K562 (cell line): ENCODE data around the gene UQCRC1. TPM values are rescaled to one million over a fixed set of nuclear protein-coding genes. Genes with fewer than 3 reads are reported as not detected.

Experiments used
- ATAC-seq: fragments of 200-7000 bp; cut with Tn5 transposase; 3 replicates; pipeline ENCODE4 v1.9.1; 2020; ENCODE audit warnings: moderate library complexity
- BruUV-seq: library from RNA; stranded (reverse); fragments of 400-500 nt; replicated peaks from 2 replicates; lab custom pipeline; 2021; lab: Mats Ljungman, UMichigan
- CTCF ChIA-PET: fragments of 300-600 bp; formaldehyde crosslinking; extraction: SDS; loops from one replicate; lab custom pipeline; 2021; ENCODE audit warnings: low intra/inter-chr PET ratio; lab: Yijun Ruan, JAX
- POLR2A ChIA-PET: fragments of 300-600, 350-650 bp; sonication (Branson Sonifier 250); formaldehyde crosslinking; extraction: SDS; loops from one replicate; lab custom pipeline; 2021; ENCODE audit warnings: antibody characterized with exemption, inconsistent platforms; lab: Yijun Ruan, JAX
- DNase-seq, 4 experiments: peaks; one replicate each; pipeline versions ENCODE4 v3.0.0 to v3.0.0-alpha.2; 2011 to 2018; ENCODE audit warnings: low spot score in 3 of 4, mixed read lengths in 3 of 4; ENCODE audit errors: extremely low read depth in 1 of 4
- FAIRE-seq: peaks from 2 replicates; lab custom pipeline; 2011; peaks lifted over from hg19 to GRCh38; lab: Jason Lieb, UNC
- H2AFZ ChIP-seq: 2 replicates; pipeline ENCODE4 v1.6.0; 2011; ENCODE audit warnings: low read depth, low read length, control low read depth, inconsistent platforms
- H3K27ac ChIP-seq: fragments of 200-600 bp; 3 replicates; pipeline ENCODE4 v1.8.0; 2011; ENCODE audit warnings: low read depth, mild to moderate bottlenecking, control low read depth, inconsistent platforms, low read length, moderate library complexity, mixed read lengths; ENCODE audit errors: extremely low read depth
- H3K27me3 ChIP-seq, 2 experiments: fragments of 300-600 bp in 1 of 2; 2 replicates in 1 of 2; 3 replicates in 1 of 2; pipeline versions ENCODE4 v1.6.0 to v1.8.0; 2011; ENCODE audit warnings: inconsistent platforms in 2 of 2, low read length in 2 of 2, mild to moderate bottlenecking in 1 of 2, mixed read lengths in 1 of 2, moderate library complexity in 1 of 2; ENCODE audit not compliant: control insufficient read depth in 2 of 2, insufficient read depth in 2 of 2
- H3K36me3 ChIP-seq: fragments of 300-600 bp; 3 replicates; pipeline ENCODE4 v1.8.0; 2011; ENCODE audit warnings: mild to moderate bottlenecking, low read length, inconsistent platforms; ENCODE audit not compliant: control insufficient read depth, insufficient read depth
- H3K4me1 ChIP-seq, 2 experiments: fragments of 200-600 bp in 1 of 2; replicated peaks in 1 of 2; 2 replicates in 1 of 2; 3 replicates in 1 of 2; pipeline versions ENCODE4 v1.5.1 to v1.8.0; 2011; ENCODE audit warnings: inconsistent platforms in 2 of 2, low read length in 2 of 2, mild to moderate bottlenecking in 1 of 2, mixed read lengths in 1 of 2, moderate library complexity in 1 of 2; ENCODE audit not compliant: control insufficient read depth in 2 of 2, insufficient read depth in 2 of 2
- H3K4me2 ChIP-seq: 2 replicates; pipeline ENCODE4 v1.6.1; 2011; ENCODE audit warnings: low read length, control low read depth, inconsistent platforms, mixed read lengths; ENCODE audit not compliant: insufficient read depth
- H3K4me3 ChIP-seq: fragments of 200-600 bp; sonication (generic), shearing (Covaris generic); 2 replicates; pipeline ENCODE4 v1.5.1; 2016; ENCODE audit warnings: control low read depth, inconsistent platforms
- H3K79me2 ChIP-seq: fragments of 200-600 bp; 3 replicates; pipeline ENCODE4 v1.8.0; 2011; ENCODE audit warnings: low read length, inconsistent platforms; ENCODE audit not compliant: control insufficient read depth, insufficient read depth
- H3K9ac ChIP-seq, 2 experiments: 2 replicates each; pipeline versions ENCODE4 v1.6.0 to v1.6.1; 2011; ENCODE audit warnings: low read depth in 2 of 2, low read length in 2 of 2, control low read depth in 1 of 2, inconsistent platforms in 1 of 2, mild to moderate bottlenecking in 1 of 2, mixed read lengths in 1 of 2; ENCODE audit not compliant: insufficient read depth in 1 of 2
- H3K9me1 ChIP-seq: one replicate; pipeline ENCODE4 v1.6.0; 2011; ENCODE audit warnings: inconsistent platforms, mild to moderate bottlenecking, low read length, moderate library complexity; ENCODE audit not compliant: control insufficient read depth, insufficient read depth
- H3K9me3 ChIP-seq: replicated peaks from 2 replicates; pipeline ENCODE4 v1.5.1; 2011; ENCODE audit warnings: low read depth, low read length, inconsistent platforms; ENCODE audit not compliant: control insufficient read depth, insufficient read depth
- H4K20me1 ChIP-seq: replicated peaks from 2 replicates; pipeline ENCODE4 v1.6.1; 2011; ENCODE audit warnings: low read length, inconsistent platforms, mixed read lengths; ENCODE audit not compliant: control insufficient read depth, insufficient read depth
- WGBS: fragments of 100-300 bp; shearing (Covaris generic); methylation state at CpG from one replicate; pipeline ENCODE4 v1.1.6; 2016; ENCODE audit warnings: low coverage, mixed read lengths; ENCODE audit not compliant: insufficient coverage; ENCODE audit errors: missing lambda C conversion rate; 5-methylcytosine and 5-hydroxymethylcytosine counted together
- in situ Hi-C: fragments of 300-500 bp; cut with MboI; formaldehyde crosslinking; loops from 4 replicates; pipeline ENCODE4 v1.15.0; 2018; ENCODE audit warnings: inconsistent platforms, mixed read lengths
- intact Hi-C: fragments of 100-400 bp; cut with micrococcal nuclease; formaldehyde crosslinking; loops from 2 replicates; pipeline ENCODE4 v1.14.2; 2022
- polyA plus RNA-seq, 8 experiments: library from polyadenylated mRNA; depleted of rRNA in 4 of 8; stranded (reverse) in 5 of 8; unstranded in 3 of 8; fragments of >200 nt; fragmentation: Nextera tagmentation in 2 of 8; fragmentation: Illumina TruSeq in 1 of 8; extraction: Ambion mirVana in 2 of 8; extraction: Trizol in 1 of 8; gene quantifications; 2 replicates each; pipeline versions ENCODE4 v1.2.1 to v1.2.3, GENCODE V29; 2011 to 2014; ENCODE audit warnings: inconsistent platforms in 1 of 8, missing spikeins in 1 of 8
- total RNA-seq, 7 experiments: library from RNA; depleted of rRNA in 6 of 7; stranded (reverse); fragments of >200 nt in 6 of 7; fragmentation: Illumina TruSeq in 2 of 7; extraction: Trizol in 2 of 7; gene quantifications; 2 replicates each; pipeline versions ENCODE4 v1.2.1 to v1.2.3, GENCODE V29; 2011 to 2021; ENCODE audit warnings: low replicate concordance in 1 of 7
- TF ChIP-seq, protein P1 (sequence below): sonication (generic); formaldehyde crosslinking; IDR thresholded peaks from 2 replicates; pipeline ENCODE4 v1.8.1; 2023; ENCODE audit warnings: mild to moderate bottlenecking, missing genetic modification reagents
- TF ChIP-seq, protein P2 (sequence below): sonication (generic); formaldehyde crosslinking; IDR thresholded peaks from 2 replicates; pipeline ENCODE4 v1.8.0; 2022; ENCODE audit warnings: mild to moderate bottlenecking, missing genetic modification reagents

UQCRC1 gene
- total and polyA plus RNA-seq, 9 of the 15 experiments (the other 6 are each of a cell fraction or from before 2014, with no cell fraction given): 125 to 424 (median 268) TPM

GRCh38 chr3:48594417-48595049 is 14.9 kb downstream of the UQCRC1 start:
- TF ChIP-seq, protein P1, sequence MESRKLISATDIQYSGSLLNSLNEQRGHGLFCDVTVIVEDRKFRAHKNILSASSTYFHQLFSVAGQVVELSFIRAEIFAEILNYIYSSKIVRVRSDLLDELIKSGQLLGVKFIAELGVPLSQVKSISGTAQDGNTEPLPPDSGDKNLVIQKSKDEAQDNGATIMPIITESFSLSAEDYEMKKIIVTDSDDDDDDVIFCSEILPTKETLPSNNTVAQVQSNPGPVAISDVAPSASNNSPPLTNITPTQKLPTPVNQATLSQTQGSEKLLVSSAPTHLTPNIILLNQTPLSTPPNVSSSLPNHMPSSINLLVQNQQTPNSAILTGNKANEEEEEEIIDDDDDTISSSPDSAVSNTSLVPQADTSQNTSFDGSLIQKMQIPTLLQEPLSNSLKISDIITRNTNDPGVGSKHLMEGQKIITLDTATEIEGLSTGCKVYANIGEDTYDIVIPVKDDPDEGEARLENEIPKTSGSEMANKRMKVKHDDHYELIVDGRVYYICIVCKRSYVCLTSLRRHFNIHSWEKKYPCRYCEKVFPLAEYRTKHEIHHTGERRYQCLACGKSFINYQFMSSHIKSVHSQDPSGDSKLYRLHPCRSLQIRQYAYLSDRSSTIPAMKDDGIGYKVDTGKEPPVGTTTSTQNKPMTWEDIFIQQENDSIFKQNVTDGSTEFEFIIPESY (CRISPR knock-in tag): peak; percentile 86
- TF ChIP-seq, protein P2, sequence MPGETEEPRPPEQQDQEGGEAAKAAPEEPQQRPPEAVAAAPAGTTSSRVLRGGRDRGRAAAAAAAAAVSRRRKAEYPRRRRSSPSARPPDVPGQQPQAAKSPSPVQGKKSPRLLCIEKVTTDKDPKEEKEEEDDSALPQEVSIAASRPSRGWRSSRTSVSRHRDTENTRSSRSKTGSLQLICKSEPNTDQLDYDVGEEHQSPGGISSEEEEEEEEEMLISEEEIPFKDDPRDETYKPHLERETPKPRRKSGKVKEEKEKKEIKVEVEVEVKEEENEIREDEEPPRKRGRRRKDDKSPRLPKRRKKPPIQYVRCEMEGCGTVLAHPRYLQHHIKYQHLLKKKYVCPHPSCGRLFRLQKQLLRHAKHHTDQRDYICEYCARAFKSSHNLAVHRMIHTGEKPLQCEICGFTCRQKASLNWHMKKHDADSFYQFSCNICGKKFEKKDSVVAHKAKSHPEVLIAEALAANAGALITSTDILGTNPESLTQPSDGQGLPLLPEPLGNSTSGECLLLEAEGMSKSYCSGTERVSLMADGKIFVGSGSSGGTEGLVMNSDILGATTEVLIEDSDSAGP (CRISPR knock-in tag): no peak
- TF ChIP-seq, all 486 proteins: peak for 1
- Histone ChIP-seq H3K4me3 (no peak overlapping the region), H3K27ac (no peak overlapping the region), H3K4me1 (peaks cover 12 to 48% of the 10 kb centered on the region in 2 experiments; a peak in 4 of 5 replicates), H3K4me2 (no peak overlapping the region), H3K36me3 (peaks cover 23% of the 10 kb centered on the region; the same call in 2 of the 3 replicates), H3K9me3 (no peaks in the 10 kb centered on the region), H3K27me3 (peaks cover 0 to 24% of the 10 kb centered on the region in 2 experiments; a peak in 3 of 5 replicates), H3K79me2 (no peaks in the 10 kb centered on the region), H3K9ac (peak overlapping the region in 1 of 2 experiments; percentile 61; a peak in 1 of 4 replicates), H3K9me1 (no peaks in the 10 kb centered on the region), H4K20me1 (no peaks in the 10 kb centered on the region), H2AFZ (no peak overlapping the region)
- DNase-seq (peak in 1 of 4 experiments; percentile 9), FAIRE-seq (no peak), ATAC-seq (no peak)
- in situ Hi-C loops: no loop called here
- 51% methylated on average over 19 of the region's 39 CpGs for WGBS
- POLR2A ChIA-PET: no interaction called here
- CTCF ChIA-PET: no interaction called here
- BruUV-seq: no TSS peak
- intact Hi-C loops: no loop called here
